Nephron (organoid): ENCODE measurements around the gene RPA4.

Experiments used
- H3K27ac Mint-ChIP-seq, 3 experiments: 2 replicates each; pipeline ENCODE4 v1.8.0; 2020; ENCODE audit warnings: mixed read lengths in 3 of 3, mild to moderate bottlenecking in 2 of 3, moderate library complexity in 1 of 3
- H3K27me3 Mint-ChIP-seq: 2 replicates; pipeline ENCODE4 v1.8.0; 2021; ENCODE audit warnings: low read depth, mild to moderate bottlenecking, moderate library complexity, mixed read lengths
- H3K36me3 Mint-ChIP-seq: 2 replicates; pipeline ENCODE4 v1.8.0; 2020; ENCODE audit warnings: low read depth, mixed read lengths
- H3K4me1 Mint-ChIP-seq: 2 replicates; pipeline ENCODE4 v1.8.0; 2020; ENCODE audit warnings: mixed read lengths
- H3K4me3 Mint-ChIP-seq, 3 experiments: 2 replicates each; pipeline ENCODE4 v1.8.0; 2020; ENCODE audit warnings: mild to moderate bottlenecking in 3 of 3, mixed read lengths in 3 of 3, moderate library complexity in 2 of 3
- H3K9me3 Mint-ChIP-seq: 2 replicates; pipeline ENCODE4 v1.8.0; 2020; ENCODE audit warnings: mixed read lengths
- TF ChIP-seq, protein P1 (sequence below), 3 experiments: fragments of 200-600 bp; sonication (generic); IDR thresholded peaks; one replicate each; pipeline ENCODE4 v1.5.0; 2021; ENCODE audit warnings: antibody characterized with exemption in 3 of 3; ENCODE audit not compliant: unreplicated experiment in 3 of 3

Gene RPA4

DNA sequence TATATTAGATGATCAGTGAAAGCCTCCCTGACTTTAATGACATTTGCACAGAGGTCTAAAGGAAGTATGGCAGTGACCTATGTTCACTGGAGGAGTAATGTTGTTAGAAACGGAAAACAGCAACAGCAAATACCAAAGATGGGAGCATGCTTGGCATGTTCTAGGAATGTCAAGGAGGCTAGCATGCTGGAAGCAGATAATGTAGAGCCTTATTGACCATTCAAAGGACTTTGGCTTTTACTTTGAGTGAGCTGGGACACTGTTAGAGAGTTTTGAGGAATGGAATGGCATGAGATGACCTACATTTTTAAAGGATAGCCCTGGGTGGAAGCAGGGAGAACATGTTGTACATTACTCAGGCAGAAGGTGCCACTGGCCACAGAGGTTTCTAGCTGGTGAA is 6.0 kb downstream of the RPA4 start:
- Mint-ChIP-seq H3K9me3 (no peaks in the 10 kb centered on the region), H3K36me3 (no peaks in the 10 kb centered on the region), H3K4me3 (no peak overlapping the region), H3K27me3 (no peaks in the 10 kb centered on the region), H3K27ac (peak overlapping the region in 2 of 3 experiments; percentile 26 to 65), H3K4me1 (peaks cover 22% of the 10 kb centered on the region)
- TF ChIP-seq, protein P1, sequence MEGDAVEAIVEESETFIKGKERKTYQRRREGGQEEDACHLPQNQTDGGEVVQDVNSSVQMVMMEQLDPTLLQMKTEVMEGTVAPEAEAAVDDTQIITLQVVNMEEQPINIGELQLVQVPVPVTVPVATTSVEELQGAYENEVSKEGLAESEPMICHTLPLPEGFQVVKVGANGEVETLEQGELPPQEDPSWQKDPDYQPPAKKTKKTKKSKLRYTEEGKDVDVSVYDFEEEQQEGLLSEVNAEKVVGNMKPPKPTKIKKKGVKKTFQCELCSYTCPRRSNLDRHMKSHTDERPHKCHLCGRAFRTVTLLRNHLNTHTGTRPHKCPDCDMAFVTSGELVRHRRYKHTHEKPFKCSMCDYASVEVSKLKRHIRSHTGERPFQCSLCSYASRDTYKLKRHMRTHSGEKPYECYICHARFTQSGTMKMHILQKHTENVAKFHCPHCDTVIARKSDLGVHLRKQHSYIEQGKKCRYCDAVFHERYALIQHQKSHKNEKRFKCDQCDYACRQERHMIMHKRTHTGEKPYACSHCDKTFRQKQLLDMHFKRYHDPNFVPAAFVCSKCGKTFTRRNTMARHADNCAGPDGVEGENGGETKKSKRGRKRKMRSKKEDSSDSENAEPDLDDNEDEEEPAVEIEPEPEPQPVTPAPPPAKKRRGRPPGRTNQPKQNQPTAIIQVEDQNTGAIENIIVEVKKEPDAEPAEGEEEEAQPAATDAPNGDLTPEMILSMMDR (IDR thresholded peaks at IDR 0.05; ENCODE audit: unreplicated experiment in 3 of 3): no peak

DNA sequence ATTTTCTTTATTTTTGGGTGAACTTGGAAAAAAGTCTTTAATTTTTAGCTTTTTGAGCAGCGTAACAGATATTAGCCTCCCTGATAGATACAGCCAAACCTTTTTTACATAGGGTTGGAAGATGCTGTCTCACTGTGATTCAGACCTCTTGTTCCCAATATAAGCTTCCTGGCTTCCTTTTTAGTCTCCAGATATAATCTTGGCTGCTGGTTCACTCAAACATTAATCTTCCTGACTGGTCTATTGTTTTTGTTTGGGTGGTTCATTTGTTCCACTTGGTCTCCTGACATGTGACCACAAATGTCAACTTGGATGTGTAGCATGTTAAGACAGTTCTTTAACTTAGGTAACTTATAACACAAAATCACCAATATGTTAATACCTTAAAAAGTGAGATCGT is 23.0 kb downstream of the RPA4 start:
- TF ChIP-seq, protein P1 (IDR thresholded peaks at IDR 0.05; ENCODE audit: unreplicated experiment in 3 of 3): no peak
- no peaks in the 10 kb centered on the region for H3K27me3 Mint-ChIP-seq
- H3K36me3 Mint-ChIP-seq: no peaks in the 10 kb centered on the region
- peak overlapping the region in 2 of 3 experiments; percentile 74 to 91 for H3K27ac Mint-ChIP-seq
- no peak overlapping the region for H3K4me3 Mint-ChIP-seq
- peaks cover 29% of the 10 kb centered on the region for H3K4me1 Mint-ChIP-seq
- peaks cover 2% of the 10 kb centered on the region for H3K9me3 Mint-ChIP-seq

DNA sequence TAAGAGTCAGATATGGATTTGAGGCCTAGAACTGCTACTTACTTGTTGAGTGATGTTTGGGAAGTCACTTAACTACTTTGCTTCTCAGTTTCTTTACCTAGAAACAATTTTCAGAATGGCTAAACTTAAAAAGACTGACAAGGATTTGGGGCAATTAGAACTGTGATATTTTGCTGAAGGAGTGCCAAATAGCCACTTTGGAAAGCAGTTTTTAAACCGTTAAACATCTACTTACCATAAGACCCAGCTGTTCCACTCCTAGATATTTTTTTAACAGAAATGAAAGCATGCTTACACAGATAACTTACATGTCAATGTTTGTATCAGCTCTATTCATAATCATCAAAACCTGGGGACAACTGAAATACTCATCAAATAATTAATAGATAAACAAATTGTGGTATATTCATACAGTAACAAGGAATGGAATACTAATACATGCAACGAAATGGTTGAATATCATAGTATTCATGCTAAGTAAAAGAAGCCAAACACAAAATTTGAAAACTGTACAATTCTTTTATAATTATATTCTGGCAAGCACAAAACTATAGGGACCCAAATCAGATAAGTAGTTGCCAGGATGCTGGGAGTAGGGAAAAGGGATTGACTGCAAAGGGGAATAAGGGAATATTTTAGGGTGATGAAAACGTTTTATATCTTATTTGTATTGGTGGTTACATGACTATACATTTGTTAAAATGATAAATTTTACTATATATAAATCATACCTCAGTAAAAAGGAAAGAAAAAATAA is 24.0 kb downstream of the RPA4 start:
- Mint-ChIP-seq H3K36me3 (no peaks in the 10 kb centered on the region), H3K27me3 (no peaks in the 10 kb centered on the region), H3K4me1 (peaks cover 29% of the 10 kb centered on the region), H3K4me3 (no peak overlapping the region), H3K27ac (peak overlapping the region; percentile 74 to 91 (median 74)), H3K9me3 (no peaks in the 10 kb centered on the region)
- TF ChIP-seq, protein P1 (IDR thresholded peaks at IDR 0.05; ENCODE audit: unreplicated experiment in 3 of 3): no peak

DNA sequence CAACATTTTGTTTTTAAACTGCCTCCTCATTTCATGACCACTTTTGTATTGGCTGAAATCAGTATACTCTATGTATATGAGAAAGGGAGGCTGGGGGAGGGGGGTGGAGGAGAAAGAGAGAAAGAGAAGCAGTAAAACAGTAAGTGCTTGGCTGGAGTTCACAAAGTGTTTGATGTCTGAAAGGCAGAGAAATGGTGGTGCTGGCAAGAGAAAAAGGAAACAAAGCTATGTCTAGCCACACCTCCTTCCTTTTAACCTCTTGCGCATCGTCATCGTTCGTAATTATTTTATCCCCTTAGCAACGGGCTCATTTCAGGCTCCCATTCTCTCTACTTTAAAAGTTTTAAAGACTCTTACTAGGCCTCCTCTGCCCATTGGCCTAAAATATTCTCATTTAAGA is 25.6 kb downstream of the RPA4 start:
- Mint-ChIP-seq H3K9me3 (no peaks in the 10 kb centered on the region), H3K4me3 (no peak overlapping the region), H3K4me1 (peaks cover 29% of the 10 kb centered on the region), H3K36me3 (no peaks in the 10 kb centered on the region), H3K27ac (peak overlapping the region; percentile 74 to 91 (median 87)), H3K27me3 (no peaks in the 10 kb centered on the region)
- TF ChIP-seq, protein P1 (IDR thresholded peaks at IDR 0.05; ENCODE audit: unreplicated experiment in 3 of 3): no peak

DNA sequence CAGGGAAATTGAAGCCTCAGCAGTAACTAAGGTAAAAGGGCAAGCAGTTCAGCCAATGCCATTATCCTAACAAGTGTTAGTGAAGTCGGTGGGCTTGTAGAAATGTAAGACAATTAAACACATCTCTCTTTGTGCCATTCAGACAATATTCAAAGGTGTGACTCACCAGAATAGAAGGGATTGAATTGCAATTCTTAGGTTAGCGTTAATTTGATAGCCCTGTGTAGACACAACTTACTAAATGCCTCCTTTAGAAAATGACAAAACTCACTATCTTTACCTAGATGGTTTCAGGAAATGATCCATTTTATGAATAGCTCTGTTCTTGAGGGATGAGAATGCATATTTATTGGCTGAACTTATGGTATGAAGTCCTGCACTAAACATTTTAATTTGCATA is 35.2 kb downstream of the RPA4 start:
- no peak overlapping the region for H3K27ac Mint-ChIP-seq
- H3K9me3 Mint-ChIP-seq: no peaks in the 10 kb centered on the region
- H3K36me3 Mint-ChIP-seq: no peaks in the 10 kb centered on the region
- H3K4me1 Mint-ChIP-seq: no peaks in the 10 kb centered on the region
- H3K27me3 Mint-ChIP-seq: no peaks in the 10 kb centered on the region
- TF ChIP-seq, protein P1 (IDR thresholded peaks at IDR 0.05; ENCODE audit: unreplicated experiment in 3 of 3): no peak
- no peak overlapping the region for H3K4me3 Mint-ChIP-seq

DNA sequence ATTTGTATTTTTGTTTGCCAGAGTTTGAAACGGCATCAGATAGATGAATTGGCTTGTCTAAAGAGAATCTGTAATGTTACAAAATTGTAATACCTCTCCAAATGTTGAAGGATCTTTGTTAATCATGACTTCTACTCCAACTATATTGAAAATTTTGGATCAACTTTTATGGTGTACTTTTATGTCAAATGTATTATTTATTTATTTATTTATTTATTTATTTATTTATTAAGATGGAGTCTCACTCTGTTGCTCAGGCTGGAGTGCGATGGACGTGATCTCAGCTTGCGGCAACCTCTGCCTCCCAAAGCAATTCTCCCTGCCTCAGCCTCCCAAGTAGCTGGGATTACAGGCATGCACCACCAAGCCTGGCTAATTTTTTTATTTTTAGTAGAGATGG is 36.0 kb downstream of the RPA4 start:
- Mint-ChIP-seq H3K27me3 (no peaks in the 10 kb centered on the region), H3K9me3 (no peaks in the 10 kb centered on the region), H3K27ac (no peak overlapping the region), H3K4me3 (no peak overlapping the region), H3K36me3 (no peaks in the 10 kb centered on the region), H3K4me1 (no peaks in the 10 kb centered on the region)
- TF ChIP-seq, protein P1 (IDR thresholded peaks at IDR 0.05; ENCODE audit: unreplicated experiment in 3 of 3): no peak
